A673 (cell line): Measurements from ENCODE around the gene ATP1A1. TPM values are rescaled to one million over a fixed set of nuclear protein-coding genes. Genes with fewer than 3 reads are reported as not detected.

ENCODE experiments used
- BruUV-seq: library from RNA; stranded (reverse); fragments of 400-500 nt; replicated peaks from 2 replicates; lab custom pipeline; 2021; lab: Mats Ljungman, UMichigan
- CTCF ChIA-PET: fragments of 300-600 bp; sonication (Branson Sonifier 250); formaldehyde crosslinking; loops from one replicate; lab custom pipeline; 2022; ENCODE audit warnings: antibody characterized with exemption; lab: Charles Lee
- POLR2A ChIA-PET: fragments of 300-600 bp; sonication (Branson Sonifier 250); formaldehyde crosslinking; loops from one replicate; lab custom pipeline; 2022; ENCODE audit warnings: antibody characterized with exemption; ENCODE audit not compliant: low non-redundant PET; lab: Charles Lee
- DNase-seq: peaks from one replicate; pipeline ENCODE4 v3.0.0-alpha.2; 2015; ENCODE audit warnings: low spot score
- H3K27ac ChIP-seq: fragments of 200-600 bp; sonication (generic); 2 replicates; pipeline ENCODE4 v1.5.1; 2016; ENCODE audit warnings: mixed run types, low read depth, mild to moderate bottlenecking, mixed read lengths, antibody characterized with exemption, low read length; ENCODE audit not compliant: poor library complexity, severe bottlenecking
- H3K27me3 ChIP-seq: fragments of 200-600 bp; sonication (generic); replicated peaks from 2 replicates; pipeline ENCODE4 v1.6.1; 2017; ENCODE audit warnings: mixed run types, low read depth, mild to moderate bottlenecking, mixed read lengths, antibody characterized with exemption, low read length; ENCODE audit not compliant: insufficient read depth, poor library complexity
- H3K36me3 ChIP-seq: fragments of 200-600 bp; sonication (generic); 2 replicates; pipeline ENCODE4 v1.6.1; 2016; ENCODE audit warnings: mixed run types, mild to moderate bottlenecking, mixed read lengths, antibody characterized with exemption, low read length; ENCODE audit not compliant: insufficient read depth, poor library complexity, severe bottlenecking
- H3K4me1 ChIP-seq: fragments of 200-600 bp; sonication (generic); 2 replicates; pipeline ENCODE4 v1.6.1; 2017; ENCODE audit warnings: mixed run types, mild to moderate bottlenecking, mixed read lengths, antibody characterized with exemption, low read length; ENCODE audit not compliant: insufficient read depth, poor library complexity, severe bottlenecking
- H3K4me3 ChIP-seq: fragments of 200-600 bp; sonication (generic); 2 replicates; pipeline ENCODE4 v1.5.1; 2016; ENCODE audit warnings: low read depth, mixed run types, mild to moderate bottlenecking, mixed read lengths, low read length; ENCODE audit not compliant: poor library complexity, severe bottlenecking
- H3K9me3 ChIP-seq: fragments of 200-600 bp; sonication (generic); 2 replicates; pipeline ENCODE4 v1.6.1; 2016; ENCODE audit warnings: mixed run types, low read depth, mild to moderate bottlenecking, mixed read lengths, antibody characterized with exemption, low read length; ENCODE audit not compliant: poor library complexity, severe bottlenecking
- CTCF ChIP-seq: fragments of 300-800, 200-600 bp; sonication (generic); conservative IDR thresholded peaks from 2 replicates; pipeline ENCODE4 v1.5.1; 2017; ENCODE audit warnings: low read depth, mild to moderate bottlenecking, antibody characterized with exemption, low read length, moderate library complexity, mixed read lengths
- EZH2 ChIP-seq: fragments of 200-600 bp; sonication (generic); IDR thresholded peaks from 2 replicates; pipeline ENCODE4 v1.6.1; 2017; ENCODE audit warnings: borderline replicate concordance, low read depth, mild to moderate bottlenecking, mixed read lengths, antibody characterized with exemption, low read length; ENCODE audit not compliant: poor library complexity, severe bottlenecking
- intact Hi-C: fragments of 100-400 bp; cut with micrococcal nuclease; formaldehyde crosslinking; loops from one replicate; pipeline ENCODE4 v1.10.0; 2022; ENCODE audit not compliant: unreplicated experiment
- total RNA-seq: library from RNA; stranded (reverse); gene quantifications from 2 replicates; pipeline ENCODE4 v1.2.3, GENCODE V29; 2021

Gene ATP1A1
- total RNA-seq, 1 experiment from 2014 or later: 1,420 TPM

- intact Hi-C loops: loop anchor here (5.0 kb wide), 1 partner anchor 267 kb away; no protein-coding TSS in a partner anchor
- CTCF ChIA-PET: interaction anchor here (1.0 kb wide), 1 partner anchor 81 kb away, joined by 4 read pairs; no protein-coding TSS in a partner anchor
Observed at GRCh38 chr1:116404699-116405098, 31.7 kb downstream of the ATP1A1 start.

GRCh38 chr1:116405241-116406135 lies 32.4 kb downstream of the ATP1A1 start:
- H3K4me3 ChIP-seq: no peak overlapping the region
- H3K27me3 ChIP-seq: no peaks in the 10 kb centered on the region
- CTCF ChIA-PET: interaction anchor here (1.5 kb wide), 1 partner anchor 79 kb away, joined by 4 read pairs; no protein-coding TSS in a partner anchor
- no peak for DNase-seq
- no peak for TF ChIP-seq CTCF
- no peak for TF ChIP-seq EZH2
- BruUV-seq: no TSS peak
- intact Hi-C loops: loop anchor here (5.0 kb wide), 1 partner anchor 268 kb away; no protein-coding TSS in a partner anchor
- peaks cover 100% of the 10 kb centered on the region for H3K36me3 ChIP-seq
- peak overlapping the region; percentile 44 for H3K27ac ChIP-seq
- no peaks in the 10 kb centered on the region for H3K9me3 ChIP-seq
- peaks cover 24% of the 10 kb centered on the region for H3K4me1 ChIP-seq
- POLR2A ChIA-PET: no interaction called here

More at GRCh38 chr1:116404699-116405098, 31.7 kb downstream of the ATP1A1 start:
- Histone ChIP-seq H3K36me3 (peaks cover 100% of the 10 kb centered on the region), H3K27ac (peak overlapping the region; percentile 44), H3K4me1 (peaks cover 24% of the 10 kb centered on the region), H3K9me3 (no peaks in the 10 kb centered on the region), H3K4me3 (no peak overlapping the region), H3K27me3 (no peaks in the 10 kb centered on the region)
- no peak for DNase-seq
- POLR2A ChIA-PET: interaction anchor here (0.6 kb wide), 2 partner anchors 14 kb away, joined by 5 to 8 read pairs; no protein-coding TSS in a partner anchor
- no TSS peak for BruUV-seq
- no peak for TF ChIP-seq CTCF
- TF ChIP-seq EZH2: no peak

DNA sequence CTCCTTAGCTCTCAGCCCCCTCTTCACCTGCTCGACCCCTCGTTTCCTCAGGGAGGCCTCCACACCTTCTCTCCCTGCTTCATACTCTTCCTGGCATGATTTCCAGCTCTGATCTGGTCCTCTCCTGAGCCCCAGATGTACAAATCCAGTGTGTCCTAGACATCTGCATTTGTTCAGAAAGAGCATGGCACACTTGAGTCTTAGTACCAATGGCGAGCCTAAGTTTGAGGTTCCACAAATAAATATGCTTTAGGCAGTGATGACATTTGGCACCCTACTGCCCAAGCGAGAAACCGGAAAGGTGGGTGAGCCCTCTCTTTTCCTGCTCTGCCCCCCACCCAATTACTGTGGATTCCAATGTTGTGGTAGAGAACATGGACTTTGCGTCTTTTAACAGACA lies 34.0 kb downstream of the ATP1A1 start:
- Histone ChIP-seq H3K4me3 (no peak overlapping the region), H3K36me3 (peaks cover 91% of the 10 kb centered on the region), H3K27me3 (no peaks in the 10 kb centered on the region), H3K9me3 (no peaks in the 10 kb centered on the region), H3K4me1 (peaks cover 24% of the 10 kb centered on the region), H3K27ac (peak overlapping the region; percentile 44)
- TF ChIP-seq CTCF: no peak
- TF ChIP-seq EZH2: no peak
- DNase-seq: no peak
- ChIA-PET POLR2A (no interaction called here), CTCF (interaction anchor here (1.5 kb wide), 1 partner anchor 78 kb away, joined by 4 read pairs; no protein-coding TSS in a partner anchor)
- intact Hi-C loops: loop anchor here (5.0 kb wide), 1 partner anchor 270 kb away; no protein-coding TSS in a partner anchor
- BruUV-seq: no TSS peak
